ENCODE data around the gene GP1BA.

DNA sequence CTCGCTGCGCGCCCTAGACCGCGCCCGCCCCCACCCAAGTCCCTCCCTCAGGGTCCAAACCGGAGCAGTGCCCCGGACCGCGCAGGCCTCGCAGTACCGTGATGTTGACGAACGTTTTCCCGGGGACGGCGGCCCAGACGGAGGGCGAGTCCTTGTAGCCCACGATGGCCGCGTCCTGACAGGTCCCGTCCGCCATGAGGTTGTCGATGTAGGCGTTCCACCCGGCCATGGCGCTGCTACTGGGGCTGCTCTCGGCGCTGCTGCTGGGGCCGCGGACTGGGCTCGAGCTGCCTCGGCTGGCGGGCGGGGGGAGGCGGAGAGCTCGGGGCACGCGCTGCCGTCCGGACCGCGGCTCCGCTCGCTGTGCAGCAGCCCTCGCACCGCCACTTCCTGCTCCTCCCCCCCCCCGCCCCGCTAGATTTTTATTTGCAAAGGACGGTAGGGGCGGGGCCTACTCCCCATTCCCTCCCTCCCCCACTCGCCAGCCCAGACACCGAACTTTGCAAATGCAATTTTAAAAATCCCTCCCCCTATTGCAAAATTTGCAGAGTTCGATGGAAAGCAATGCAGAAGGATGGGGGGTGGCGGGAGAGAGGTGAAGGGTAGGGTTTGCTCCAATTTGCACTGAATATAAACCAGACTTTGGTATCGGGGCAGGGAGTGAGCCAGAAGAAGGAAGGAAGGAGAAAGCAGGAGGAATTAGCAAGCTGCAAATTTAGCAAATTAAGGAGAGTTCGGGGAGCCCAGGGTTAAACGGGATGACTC lies 16.3 kb downstream of the GP1BA start, which contains the start of gene PFN1:
- no peak for TF ChIP-seq CTCF (IDR thresholded peaks at IDR 0.05)
- peak; percentile 70 for TF ChIP-seq POLR2AphosphoS5 (IDR thresholded peaks at IDR 0.05; ENCODE audit: low read depth, low read length)
- TF ChIP-seq, protein P1, sequence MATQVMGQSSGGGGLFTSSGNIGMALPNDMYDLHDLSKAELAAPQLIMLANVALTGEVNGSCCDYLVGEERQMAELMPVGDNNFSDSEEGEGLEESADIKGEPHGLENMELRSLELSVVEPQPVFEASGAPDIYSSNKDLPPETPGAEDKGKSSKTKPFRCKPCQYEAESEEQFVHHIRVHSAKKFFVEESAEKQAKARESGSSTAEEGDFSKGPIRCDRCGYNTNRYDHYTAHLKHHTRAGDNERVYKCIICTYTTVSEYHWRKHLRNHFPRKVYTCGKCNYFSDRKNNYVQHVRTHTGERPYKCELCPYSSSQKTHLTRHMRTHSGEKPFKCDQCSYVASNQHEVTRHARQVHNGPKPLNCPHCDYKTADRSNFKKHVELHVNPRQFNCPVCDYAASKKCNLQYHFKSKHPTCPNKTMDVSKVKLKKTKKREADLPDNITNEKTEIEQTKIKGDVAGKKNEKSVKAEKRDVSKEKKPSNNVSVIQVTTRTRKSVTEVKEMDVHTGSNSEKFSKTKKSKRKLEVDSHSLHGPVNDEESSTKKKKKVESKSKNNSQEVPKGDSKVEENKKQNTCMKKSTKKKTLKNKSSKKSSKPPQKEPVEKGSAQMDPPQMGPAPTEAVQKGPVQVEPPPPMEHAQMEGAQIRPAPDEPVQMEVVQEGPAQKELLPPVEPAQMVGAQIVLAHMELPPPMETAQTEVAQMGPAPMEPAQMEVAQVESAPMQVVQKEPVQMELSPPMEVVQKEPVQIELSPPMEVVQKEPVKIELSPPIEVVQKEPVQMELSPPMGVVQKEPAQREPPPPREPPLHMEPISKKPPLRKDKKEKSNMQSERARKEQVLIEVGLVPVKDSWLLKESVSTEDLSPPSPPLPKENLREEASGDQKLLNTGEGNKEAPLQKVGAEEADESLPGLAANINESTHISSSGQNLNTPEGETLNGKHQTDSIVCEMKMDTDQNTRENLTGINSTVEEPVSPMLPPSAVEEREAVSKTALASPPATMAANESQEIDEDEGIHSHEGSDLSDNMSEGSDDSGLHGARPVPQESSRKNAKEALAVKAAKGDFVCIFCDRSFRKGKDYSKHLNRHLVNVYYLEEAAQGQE (IDR thresholded peaks at IDR 0.05; ENCODE audit: insufficient read depth in 1 of 2, low read depth in 2 of 2, low read length in 1 of 2) = 0 out of 4 replicates have a peak, but pooled peaks of 1 of the 2 experiments have one; percentile 10
- 0 out of 2 replicates have a peak, but pooled peaks have one; percentile 80 for TF ChIP-seq SIN3A (IDR thresholded peaks at IDR 0.05; ENCODE audit: borderline replicate concordance, insufficient read depth, low read depth, low read length)
- no peak for TF ChIP-seq TCF7L2 (IDR thresholded peaks at IDR 0.05; ENCODE audit: low read depth, low read length)
